Measurements from ENCODE around the gene GBX1.

DNA sequence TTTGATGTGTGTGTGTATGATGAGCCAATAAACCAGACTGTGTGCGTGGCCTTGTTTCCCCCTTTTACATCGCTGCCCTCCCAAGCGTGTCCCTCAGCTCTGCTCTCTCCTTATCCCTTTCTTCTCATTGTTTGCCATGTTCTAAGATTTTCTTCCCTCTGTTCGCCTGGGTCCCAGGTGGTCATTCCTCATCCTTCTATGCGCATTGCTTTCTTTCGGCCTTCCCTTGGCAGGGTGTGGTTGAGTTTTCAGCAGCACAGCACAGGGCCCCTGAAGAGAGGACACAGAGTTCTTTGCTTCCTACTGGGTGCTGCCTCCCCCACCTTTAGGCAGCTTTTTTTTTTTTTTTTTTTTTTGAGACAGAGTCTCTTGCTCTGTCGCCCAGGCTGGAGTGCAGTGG, 23.1 kb downstream of the GBX1 start:
- TF ChIP-seq, protein P1, sequence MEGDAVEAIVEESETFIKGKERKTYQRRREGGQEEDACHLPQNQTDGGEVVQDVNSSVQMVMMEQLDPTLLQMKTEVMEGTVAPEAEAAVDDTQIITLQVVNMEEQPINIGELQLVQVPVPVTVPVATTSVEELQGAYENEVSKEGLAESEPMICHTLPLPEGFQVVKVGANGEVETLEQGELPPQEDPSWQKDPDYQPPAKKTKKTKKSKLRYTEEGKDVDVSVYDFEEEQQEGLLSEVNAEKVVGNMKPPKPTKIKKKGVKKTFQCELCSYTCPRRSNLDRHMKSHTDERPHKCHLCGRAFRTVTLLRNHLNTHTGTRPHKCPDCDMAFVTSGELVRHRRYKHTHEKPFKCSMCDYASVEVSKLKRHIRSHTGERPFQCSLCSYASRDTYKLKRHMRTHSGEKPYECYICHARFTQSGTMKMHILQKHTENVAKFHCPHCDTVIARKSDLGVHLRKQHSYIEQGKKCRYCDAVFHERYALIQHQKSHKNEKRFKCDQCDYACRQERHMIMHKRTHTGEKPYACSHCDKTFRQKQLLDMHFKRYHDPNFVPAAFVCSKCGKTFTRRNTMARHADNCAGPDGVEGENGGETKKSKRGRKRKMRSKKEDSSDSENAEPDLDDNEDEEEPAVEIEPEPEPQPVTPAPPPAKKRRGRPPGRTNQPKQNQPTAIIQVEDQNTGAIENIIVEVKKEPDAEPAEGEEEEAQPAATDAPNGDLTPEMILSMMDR (conservative IDR thresholded peaks at IDR 0.05; ENCODE audit: low read length), result no peak
- no peak for TF ChIP-seq EZH2phosphoT487 (IDR thresholded peaks at IDR 0.05; ENCODE audit: borderline replicate concordance)

All from Loucy (cell line).